ENCODE measurements around the gene NIBAN1.
"Not testable (repeated sequence)": the region's sequence is repeated elsewhere in the genome, so short reads cannot be mapped to it uniquely, and the experiment has no call there.

The NIBAN1 gene

GRCh38 chr1:184974056-184974836 is at the start of gene NIBAN1:
Gene NIBAN1 (minus strand): TSS chr1:184974508. CDS start chr1:184974356, 152 bp downstream.
- DNase-seq (ENCODE audit: low read depth in 3 of 3): peak; percentile 28 to 44 (median 36)

GRCh38 chr1:185017966-185018365 is 43.7 kb upstream of the NIBAN1 start:
- DNase-seq (ENCODE audit: low read depth in 3 of 3): no peak

GRCh38 chr1:185017338-185017737 is 43.0 kb upstream of the NIBAN1 start:
- no peak for DNase-seq (ENCODE audit: low read depth in 3 of 3)

GRCh38 chr1:185016880-185017279 is 42.6 kb upstream of the NIBAN1 start:
- no peak for DNase-seq (ENCODE audit: low read depth in 3 of 3)

GRCh38 chr1:185015631-185016030 is 41.3 kb upstream of the NIBAN1 start:
- no peak for DNase-seq (ENCODE audit: low read depth in 3 of 3)

GRCh38 chr1:185014941-185015340 is 40.6 kb upstream of the NIBAN1 start:
- DNase-seq (ENCODE audit: low read depth in 3 of 3): no peak

GRCh38 chr1:185010361-185010760 is 36.1 kb upstream of the NIBAN1 start:
- DNase-seq (ENCODE audit: low read depth in 3 of 3): no peak

- no peak for DNase-seq (ENCODE audit: low read depth in 3 of 3)
These were observed 34.5 kb upstream of the NIBAN1 start for GRCh38 chr1:185008838-185009237.

GRCh38 chr1:185001312-185001880 is 27.1 kb upstream of the NIBAN1 start:
- not testable (repeated sequence) for DNase-seq (ENCODE audit: low read depth in 3 of 3)

- DNase-seq (ENCODE audit: low read depth in 3 of 3): not testable (repeated sequence)
These were observed 25.7 kb upstream of the NIBAN1 start for GRCh38 chr1:184999974-185000373.

- DNase-seq (ENCODE audit: low read depth in 3 of 3): no peak
These were observed 20.0 kb upstream of the NIBAN1 start for GRCh38 chr1:184994301-184994700.

- no peak for DNase-seq (ENCODE audit: low read depth in 3 of 3)
These were observed 18.0 kb upstream of the NIBAN1 start for GRCh38 chr1:184992271-184992670.

GRCh38 chr1:184990204-184990603 is 15.9 kb upstream of the NIBAN1 start:
- DNase-seq (ENCODE audit: low read depth in 3 of 3): no peak

GRCh38 chr1:184988506-184988905 is 14.2 kb upstream of the NIBAN1 start:
- no peak for DNase-seq (ENCODE audit: low read depth in 3 of 3)

- DNase-seq (ENCODE audit: low read depth in 3 of 3): no peak
These were observed 13.4 kb upstream of the NIBAN1 start for GRCh38 chr1:184987696-184988095.

- no peak for DNase-seq (ENCODE audit: low read depth in 3 of 3)
These were observed 11.9 kb upstream of the NIBAN1 start for GRCh38 chr1:184986250-184986649.

- peak; percentile 52 to 63 (median 59) for DNase-seq (ENCODE audit: low read depth in 3 of 3)
These were observed 8.0 kb upstream of the NIBAN1 start for GRCh38 chr1:184982002-184982954.

- no peak for DNase-seq (ENCODE audit: low read depth in 3 of 3)
These were observed 6.4 kb upstream of the NIBAN1 start for GRCh38 chr1:184980726-184981125.

GRCh38 chr1:184975208-184975870 is 1.0 kb upstream of the NIBAN1 start:
- DNase-seq (ENCODE audit: low read depth in 3 of 3): no peak

- no peak for DNase-seq (ENCODE audit: low read depth in 3 of 3)
These were observed 468 bp upstream of the NIBAN1 start for GRCh38 chr1:184974837-184975115.

- peak; percentile 37 to 53 (median 38) for DNase-seq (ENCODE audit: low read depth in 3 of 3)
These were observed 844 bp downstream of the NIBAN1 start for GRCh38 chr1:184973272-184974055.

Data from stimulated activated CD4-positive, alpha-beta T cell treated with anti-CD3 and anti-CD28 coated beads, TNF-alpha, amount 100 ng/mL, for 48 hours (primary cell).